NCI-H128 (cell line): ENCODE data around the gene AURKA.
"Not testable (repeated sequence)": the region's sequence is repeated elsewhere in the genome, so short reads cannot be mapped to it uniquely, and the experiment has no call there.

ENCODE experiments used
- DNase-seq: peaks from one replicate; lab custom pipeline; 2025; ENCODE audit not compliant: unreplicated experiment; lab: John Stamatoyannopoulos, UW

Gene AURKA

DNA sequence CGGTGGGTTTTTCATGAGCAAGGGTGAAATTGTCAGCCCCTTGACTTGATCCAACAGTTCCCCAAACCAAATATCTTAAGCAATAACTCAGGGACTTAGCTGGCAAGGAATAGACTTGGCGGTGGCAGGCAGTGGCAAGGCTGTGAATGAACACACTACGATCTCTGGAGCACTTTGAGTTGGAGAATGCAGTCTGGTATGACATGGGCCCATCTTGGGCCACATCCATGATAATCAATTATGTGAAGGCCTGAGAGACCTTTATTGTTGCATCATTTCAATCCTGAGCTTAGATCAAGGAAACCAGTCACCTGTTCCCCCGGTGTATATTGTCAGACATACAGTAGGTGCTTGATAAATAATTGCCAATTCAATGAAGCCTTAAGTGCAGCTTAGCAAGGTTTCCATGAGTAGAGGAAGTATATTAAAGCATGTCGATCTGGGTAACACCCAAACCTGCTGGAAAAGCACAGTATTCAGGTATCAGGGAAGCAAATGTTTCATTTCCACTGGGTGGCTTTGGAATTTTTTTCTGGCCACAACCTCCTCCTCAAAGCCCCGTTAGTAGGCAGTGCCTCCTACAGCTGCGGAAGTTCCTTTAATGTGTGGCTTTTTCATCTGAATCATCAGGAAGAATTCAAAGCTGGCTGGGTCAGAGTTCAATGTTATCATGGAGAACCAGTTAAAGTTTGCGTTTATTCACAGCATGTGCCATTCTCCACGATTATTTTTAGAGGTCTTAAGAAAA lies 30.2 kb upstream of the AURKA start:
- no peak for DNase-seq

DNA sequence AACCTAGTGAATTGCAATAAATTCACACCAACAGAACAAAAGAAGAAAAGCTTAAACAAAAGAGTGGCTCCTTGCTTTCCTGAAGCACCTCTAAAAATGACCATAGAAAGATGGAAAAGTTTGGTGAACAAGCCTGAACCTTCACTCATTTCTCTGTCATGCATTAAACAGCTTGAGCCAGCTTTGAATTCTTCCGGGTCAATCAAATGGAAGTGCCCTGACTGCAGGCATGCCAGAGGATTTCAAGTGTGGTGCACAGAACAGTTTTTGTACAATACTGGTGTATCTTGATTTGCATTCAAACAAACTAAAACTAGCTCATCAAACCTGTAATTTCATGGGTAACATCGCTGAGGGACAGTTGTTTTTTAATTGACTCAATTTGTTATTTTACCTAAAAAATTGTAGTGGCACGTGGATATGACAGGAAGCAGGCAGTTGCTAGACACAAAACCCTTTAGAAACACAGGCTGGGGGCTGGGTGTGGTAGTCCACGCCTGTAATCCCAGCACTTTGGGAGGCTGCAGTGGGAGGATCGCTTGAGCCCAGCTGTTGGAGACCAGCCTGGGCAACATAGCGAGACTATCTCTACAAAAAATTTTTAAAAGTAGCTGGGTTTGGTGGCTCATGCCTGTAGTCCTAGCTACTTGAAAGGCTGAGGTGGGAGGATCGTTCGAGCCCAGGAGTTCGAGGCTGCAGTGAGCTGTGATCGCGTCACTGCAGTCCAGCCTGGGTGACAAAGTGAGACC lies 29.1 kb upstream of the AURKA start:
- no peak for DNase-seq

DNA sequence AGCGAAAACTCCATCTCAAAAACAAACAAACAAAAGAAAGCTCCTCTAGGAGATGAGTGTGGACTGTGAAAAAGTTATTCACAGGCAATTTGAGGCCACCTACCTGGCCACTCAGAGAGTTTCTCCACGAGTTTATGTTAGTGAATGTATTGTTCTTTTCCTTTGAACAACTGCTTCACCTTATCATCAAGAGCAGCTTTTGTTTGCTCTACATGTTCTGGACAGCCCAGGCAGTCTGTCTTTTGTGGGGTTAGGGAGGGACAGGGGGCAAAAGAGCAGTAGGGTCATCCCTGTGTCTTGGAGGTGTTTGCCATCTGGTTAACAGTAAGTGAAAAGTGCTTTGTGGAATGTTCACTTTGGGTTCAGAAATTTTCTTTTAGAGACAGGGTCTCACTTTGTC lies 28.0 kb upstream of the AURKA start:
- no peak for DNase-seq

DNA sequence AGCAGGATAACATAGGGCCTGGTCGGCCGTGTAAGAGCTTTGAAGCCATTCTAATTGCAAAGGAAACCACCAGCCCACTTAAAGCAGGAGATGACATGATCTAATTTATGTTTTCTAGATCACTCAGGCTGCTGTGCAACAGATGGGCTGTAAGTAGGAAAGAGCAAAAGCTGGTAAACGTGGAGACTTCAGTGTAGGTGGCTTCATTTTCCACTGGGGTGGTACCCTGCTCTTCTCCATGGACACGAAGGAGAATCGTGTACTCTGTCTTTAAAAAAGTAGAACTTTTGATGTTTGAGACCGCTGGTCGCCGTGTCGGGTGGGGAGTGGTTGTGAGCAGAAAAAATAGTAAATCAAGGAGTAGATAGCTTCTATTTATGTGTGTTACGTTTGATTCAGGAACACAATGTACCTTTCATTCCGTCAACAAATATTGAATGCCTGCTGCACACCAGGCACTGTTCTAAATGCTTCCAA lies 26.4 kb upstream of the AURKA start:
- no peak for DNase-seq

DNA sequence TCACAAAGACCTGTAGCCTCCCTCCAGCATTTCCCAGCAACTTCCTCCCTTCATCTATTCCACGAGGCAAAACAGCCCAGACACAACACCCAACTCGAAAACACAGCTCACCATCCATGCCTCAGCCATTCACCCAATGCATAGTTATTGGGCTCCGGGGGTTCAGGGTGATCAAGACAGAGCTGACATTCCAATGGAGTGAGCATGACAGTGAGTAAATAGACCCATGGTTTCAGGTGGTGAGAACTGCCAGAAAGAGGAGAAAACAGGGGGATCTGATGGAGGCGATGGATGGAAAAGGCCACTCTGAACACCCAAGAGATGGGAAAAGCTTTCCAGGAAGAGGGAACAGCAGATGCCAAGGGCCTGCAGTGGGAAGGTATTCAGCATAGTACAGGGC lies 25.9 kb upstream of the AURKA start:
- DNase-seq: no peak

DNA sequence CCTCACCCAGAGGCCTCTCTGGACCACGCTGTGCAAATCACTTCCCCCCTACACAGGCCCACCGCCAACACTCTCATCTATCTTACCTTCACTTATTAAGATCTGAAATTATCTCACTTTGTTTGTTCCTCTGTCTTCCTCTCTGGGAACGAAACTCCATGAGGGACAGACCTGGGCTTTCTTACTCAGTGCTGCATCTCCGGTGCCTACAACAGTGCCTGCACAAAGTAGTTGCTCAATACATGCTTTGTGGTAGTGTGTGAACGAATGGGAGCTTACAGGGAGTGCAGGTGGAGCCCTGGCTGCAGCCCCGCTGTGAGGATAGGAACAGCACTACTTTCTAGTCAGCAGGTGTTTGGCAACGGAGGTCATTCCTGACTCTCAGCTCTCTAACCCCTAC lies 25.4 kb upstream of the AURKA start:
- DNase-seq: no peak

DNA sequence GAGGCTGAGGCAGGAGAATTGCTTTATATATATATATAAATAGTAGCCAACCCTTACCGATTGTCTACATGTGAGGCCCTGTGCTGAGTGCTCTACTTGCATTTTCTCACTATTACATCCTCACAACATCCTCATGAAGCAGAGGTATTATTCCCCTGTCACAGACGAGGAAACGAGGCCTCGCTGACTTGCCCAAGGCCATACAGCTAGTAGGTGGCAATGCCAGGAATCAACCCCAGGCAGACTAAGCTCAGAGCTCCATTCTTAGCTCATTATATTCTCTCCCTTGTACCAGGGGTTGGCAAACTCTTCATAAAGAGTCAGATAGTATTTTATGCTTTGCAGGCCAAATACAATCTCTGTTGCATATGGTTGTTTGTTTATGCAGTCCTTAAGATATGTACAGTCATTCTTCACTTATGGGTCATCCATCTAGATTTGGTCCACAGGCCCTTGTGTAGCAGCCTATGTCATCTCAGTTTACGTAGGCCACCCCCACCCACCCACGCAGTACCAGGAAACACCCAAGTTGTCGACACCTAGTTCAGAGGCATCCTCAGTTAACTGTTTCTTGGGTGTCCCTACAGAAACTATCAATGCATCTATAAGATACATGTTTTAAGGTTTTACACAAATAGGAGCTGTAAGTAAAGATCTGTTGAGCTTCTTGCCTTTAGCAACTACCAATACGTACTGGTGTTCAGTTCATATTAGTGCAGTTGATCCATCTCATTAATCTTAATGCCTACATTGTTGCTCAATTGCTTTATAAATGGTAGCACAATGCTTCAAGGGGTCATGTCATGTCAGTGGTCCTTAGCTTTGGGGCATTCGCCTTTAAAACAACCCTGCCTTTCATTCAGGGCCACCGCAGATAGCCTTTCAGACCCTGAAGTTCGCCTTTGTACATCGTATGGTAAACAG lies 23.1 kb upstream of the AURKA start:
- no peak for DNase-seq

DNA sequence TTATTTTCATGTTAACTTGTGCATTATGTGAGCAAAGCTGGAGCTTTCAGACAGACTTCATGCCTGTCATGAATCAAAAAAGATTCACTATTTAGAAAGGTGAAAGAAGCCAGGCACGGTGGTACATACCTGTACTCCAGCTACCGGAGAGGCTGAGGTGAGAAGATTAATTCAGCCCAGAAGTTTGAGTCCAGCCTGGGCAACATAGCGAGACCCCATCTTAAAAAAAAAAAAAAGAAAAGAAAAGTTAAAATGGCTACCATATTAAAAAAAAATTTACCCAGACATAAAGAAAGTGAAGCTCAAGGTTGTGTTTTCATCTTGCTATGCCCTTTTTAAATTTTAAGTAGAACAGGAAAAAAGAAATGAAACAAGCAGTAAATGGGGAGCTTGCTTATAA lies 20.9 kb upstream of the AURKA start:
- no peak for DNase-seq

DNA sequence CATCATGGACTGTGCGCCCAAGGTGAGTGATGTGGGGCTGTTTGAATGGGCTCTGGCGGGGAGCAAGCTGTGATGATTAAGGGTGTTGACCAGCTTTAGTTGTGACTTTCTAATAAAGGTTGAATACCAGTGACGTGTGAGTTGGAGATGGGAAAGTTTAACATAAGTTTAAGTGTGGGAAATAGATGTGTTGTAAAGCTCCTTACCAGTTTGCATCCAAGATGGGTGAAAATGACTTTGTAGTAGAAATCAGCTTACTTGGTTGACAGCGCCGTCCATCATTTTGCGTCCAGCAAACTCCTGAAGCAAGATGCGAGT lies 20.4 kb upstream of the AURKA start:
- DNase-seq: no peak

DNA sequence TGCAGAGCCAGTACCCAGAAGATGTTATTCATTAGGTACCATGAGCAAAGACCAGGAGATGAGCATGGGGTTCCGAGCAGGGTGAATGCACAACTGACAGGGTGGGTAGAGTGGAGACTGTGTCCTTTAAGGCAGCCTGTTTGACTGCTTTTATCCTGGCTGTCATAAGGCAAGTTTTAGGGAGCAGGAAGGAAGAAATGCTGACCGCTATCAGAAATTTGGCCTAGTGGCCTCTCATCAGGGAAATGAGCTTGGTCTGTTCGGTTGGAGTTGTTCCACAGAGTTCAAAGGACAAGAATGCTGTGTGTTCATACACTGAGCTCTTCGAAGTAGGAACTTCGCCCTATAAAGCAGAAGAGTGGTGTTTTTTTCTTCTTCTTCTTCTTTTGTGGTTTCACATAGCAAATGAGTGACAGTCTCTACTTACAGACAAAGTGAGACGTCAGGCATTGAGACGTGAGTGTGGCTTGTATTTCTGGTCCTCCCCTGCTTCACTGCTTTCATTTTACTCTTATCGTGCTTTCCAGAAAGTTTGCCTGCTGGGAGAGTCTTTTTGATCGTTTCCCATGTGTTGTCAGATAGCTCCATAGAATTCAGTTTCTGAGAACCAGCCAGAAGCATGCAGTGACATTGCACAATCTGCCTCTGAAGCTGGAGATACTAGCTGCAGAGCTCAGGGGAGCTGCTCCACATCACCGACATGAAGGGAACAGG lies 19.9 kb upstream of the AURKA start, which contains the start of gene CASS4:
CASS4 (plus strand) TSS at position 502 of the 714 bp plus-strand sequence; CDS start at position 701, 199 bp downstream.
- no peak for DNase-seq

DNA sequence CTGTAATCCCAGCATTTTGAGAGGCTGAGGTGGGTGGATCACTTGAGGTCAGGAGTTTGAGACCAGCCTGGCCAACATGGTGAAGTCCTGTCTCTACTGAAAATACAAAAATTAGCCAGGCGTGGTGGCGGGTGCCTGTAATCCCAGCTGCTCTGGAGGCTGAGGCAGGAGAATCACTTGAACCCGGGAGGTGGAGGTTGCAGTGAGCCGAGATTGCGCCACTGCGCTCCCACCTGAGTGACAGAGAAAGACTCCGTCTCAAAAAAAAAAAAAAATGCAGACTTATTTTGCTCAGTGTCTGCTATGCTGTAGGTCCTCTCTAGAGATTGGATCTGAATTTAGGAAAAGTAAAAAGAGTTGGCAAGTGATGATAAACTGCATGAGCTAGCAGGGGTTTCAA lies 19.3 kb upstream of the AURKA start:
- DNase-seq: not testable (repeated sequence)

DNA sequence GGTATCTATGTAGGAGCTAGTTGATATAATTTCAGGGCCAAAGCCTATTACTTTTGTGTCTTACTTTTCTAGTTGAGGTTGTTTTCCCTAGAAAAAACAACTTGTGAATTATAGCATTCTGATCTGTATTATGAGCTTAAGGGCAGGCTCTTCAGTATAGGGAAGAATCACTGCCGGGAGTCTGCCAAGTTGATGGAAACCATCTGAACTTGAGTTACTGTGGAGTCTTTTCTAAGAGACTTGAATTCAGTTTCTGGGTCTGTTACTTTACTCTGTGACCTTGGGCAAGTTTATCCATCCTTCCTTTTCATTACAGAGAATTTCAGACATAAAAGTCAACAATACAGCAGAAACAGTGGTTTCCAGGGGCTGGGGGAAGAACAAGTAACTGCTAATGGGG lies 17.9 kb upstream of the AURKA start:
- DNase-seq: no peak

DNA sequence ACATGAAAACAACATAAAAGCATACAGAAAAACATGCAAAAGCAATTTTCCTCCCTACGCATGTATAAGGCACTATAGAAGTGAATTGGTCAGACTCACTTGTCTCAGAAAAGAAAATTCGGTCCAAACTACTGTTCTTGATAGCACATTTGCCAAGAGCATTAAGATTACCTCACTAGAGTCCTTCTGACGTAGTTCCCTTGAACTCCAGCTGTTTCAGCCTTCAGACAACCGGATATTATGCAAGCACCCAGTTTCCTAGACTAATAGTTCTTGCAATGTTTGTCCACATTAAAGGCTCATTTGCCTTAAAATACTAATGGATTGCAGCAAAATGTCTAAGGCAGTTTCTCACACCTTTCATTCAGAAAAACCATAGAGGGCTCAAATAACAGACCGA lies 17.5 kb upstream of the AURKA start:
- no peak for DNase-seq

DNA sequence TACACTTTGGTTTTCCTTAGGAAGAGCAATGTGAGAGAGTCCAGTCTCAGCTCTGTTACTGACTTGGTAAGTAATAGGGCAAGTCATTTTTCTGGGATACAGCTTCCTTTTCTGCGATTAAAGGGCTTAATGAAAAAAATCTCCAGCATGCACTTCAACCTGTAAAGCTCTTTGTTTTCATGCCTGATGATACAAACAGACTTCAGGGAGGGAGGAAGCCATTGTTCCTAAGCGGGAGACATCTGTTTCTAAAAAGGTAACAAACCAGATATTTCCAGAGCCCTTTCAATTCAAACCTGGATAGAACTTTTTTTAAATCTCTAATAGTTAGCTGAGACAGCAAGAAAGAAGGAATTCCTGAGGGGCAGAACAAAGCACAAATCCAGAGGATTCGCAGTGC lies 14.9 kb upstream of the AURKA start:
- no peak for DNase-seq

DNA sequence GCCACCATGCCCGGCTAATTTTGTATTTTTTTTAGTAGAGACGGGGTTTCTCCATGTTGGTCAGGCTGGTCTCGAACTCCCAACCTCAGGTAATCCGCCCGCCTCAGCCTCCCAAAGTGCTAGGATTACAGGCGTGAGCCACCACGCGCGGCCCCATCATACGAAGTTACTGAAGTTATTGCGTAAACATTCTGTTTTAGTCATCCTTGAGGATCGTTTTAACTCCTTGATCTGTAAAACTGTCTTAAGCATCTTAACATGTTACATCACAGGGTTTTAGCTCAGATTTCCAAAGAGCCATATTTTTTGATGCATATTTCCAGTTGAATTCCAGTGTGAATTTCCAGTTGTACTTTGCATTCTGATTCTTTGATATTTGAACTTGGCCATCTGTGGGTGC lies 13.3 kb upstream of the AURKA start:
- DNase-seq: not testable (repeated sequence)

DNA sequence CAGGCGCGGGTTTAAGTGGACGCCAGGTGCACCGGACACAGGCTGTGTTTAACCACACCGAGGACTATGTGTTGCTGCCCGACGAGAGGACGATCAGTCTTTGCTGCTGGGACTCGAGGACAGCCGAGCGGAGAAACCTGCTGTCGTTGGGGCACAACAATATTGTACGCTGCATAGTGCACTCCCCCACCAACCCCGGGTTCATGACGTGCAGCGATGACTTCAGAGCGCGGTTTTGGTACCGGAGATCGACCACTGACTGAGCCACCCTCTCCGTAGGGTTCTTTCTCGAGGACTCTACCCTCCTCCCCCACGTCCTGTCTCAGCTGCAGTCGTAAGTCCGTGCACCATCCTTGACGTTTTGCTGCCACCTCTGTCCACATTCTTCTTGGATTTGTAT lies 11.4 kb upstream of the AURKA start:
- no peak for DNase-seq

DNA sequence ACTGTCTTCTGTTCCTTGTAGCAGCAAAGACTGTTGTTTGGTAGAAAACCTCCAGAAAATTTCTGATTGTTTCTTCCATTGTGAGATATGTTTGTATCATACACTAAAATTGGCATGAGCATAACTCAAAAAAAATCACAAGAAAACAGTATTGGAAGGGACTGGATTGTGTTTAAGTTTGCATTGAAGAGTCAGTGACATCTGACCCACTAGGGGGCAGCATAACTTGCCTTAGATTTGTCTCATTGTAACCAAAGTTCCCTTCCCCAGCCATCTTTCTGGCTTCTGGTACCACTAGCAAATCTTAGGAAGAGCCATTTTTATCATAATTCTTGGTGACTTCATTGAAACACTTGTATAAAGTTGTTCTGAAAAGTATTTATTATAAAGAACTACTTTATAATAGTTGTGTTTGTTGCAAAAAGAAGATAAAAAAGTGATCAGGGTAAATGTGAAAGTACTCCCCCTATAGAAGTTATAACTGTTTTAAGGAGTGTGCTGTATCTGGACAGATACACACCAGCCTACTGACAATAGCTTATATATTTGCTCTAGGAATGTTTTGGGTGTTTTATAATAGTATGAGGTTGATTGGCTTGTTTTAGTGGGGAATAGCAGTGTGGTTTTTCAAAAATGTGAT lies 8.1 kb upstream of the AURKA start:
- no peak for DNase-seq

DNA sequence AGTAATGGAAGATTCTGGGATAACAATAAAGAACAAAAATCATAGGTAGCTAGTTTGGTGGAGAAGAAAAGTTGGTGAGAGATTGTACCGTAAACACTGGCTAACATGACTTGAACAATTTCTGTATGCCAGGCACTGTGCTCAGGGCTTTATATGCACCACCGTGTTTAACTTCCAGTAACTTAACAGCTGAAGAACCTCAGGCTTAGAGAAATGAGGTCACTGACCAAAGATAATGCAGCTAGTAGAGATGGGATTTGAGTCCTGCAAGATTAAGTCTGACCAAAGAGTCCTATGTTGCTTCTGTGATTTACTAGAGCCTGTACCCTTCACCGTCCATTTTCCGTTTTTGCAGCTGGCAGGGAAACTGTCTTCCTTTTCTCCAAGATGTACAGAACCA lies 3.2 kb upstream of the AURKA start:
- DNase-seq: no peak

DNA sequence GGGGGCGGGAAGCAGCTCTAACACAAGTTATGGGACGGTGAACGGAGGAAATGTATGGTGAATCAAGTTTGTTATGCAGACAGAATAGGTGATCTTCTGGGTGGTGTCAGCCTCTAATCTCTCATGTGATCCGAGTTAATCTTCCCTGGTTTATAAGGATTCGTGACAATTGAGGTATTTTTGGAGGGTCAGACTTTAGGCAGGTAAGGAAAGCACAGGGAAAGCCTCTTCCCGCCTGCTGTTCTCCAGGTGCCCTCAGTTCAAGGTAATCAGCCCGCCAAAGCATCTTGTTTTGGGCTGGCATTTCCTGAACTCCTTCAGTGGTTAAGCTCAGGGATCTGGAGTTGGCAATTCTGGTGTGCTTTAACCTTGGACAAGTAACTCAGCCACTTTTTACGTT lies 1.6 kb upstream of the AURKA start:
- DNase-seq: no peak

DNA sequence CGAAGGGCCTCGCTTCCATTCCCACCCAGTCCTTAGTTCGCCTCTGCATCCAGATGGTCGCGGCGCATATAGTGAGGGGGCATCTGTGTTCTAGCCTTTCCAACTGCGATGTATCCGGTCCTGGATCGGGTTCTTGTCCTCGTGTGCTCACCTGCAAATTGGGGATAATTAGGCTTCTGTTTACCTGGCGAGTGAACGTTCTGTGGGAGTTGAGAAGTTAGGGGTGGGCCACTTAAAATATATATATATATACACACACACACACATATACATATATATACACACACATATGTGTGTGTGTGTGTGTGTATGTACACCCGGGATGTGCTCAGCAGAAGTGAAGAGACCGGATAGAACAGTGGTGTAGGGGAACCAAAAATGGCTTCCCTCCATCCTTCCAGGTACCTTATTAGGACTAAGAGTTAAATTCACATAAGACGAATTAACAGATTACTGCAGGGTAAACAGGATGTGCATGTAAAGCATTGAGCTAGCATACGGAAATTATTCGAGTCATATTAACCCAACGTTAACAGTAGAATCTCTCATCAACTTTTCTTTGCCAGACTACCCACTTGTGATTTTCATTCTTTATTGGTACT lies 967 bp upstream of the AURKA start:
- DNase-seq: no peak
